GM12878 (cell line): ENCODE measurements around the gene STX1B. TPM values are rescaled to one million over a fixed set of nuclear protein-coding genes. Genes with fewer than 3 reads are reported as not detected.

Experiments used
- ATAC-seq: fragments of 200-7000 bp; cut with Tn5 transposase; 3 replicates; pipeline ENCODE4 v1.9.1; 2020; ENCODE audit warnings: mild to moderate bottlenecking, moderate library complexity
- BruUV-seq: library from RNA; stranded (reverse); fragments of 400-500 nt; replicated peaks from 2 replicates; lab custom pipeline; 2021; lab: Mats Ljungman, UMichigan
- CTCF ChIA-PET: fragments of 300-600 bp; sonication (Branson Sonifier 250); formaldehyde crosslinking; extraction: SDS; loops from one replicate; lab custom pipeline; 2021; ENCODE audit warnings: inconsistent platforms; lab: Yijun Ruan, JAX
- POLR2A ChIA-PET: fragments of 350-600 bp; formaldehyde crosslinking; extraction: SDS; loops from one replicate; lab custom pipeline; 2021; ENCODE audit warnings: inconsistent platforms; lab: Charles Lee
- RAD21 ChIA-PET: fragments of 300-600 bp; sonication (Branson Sonifier 250); formaldehyde crosslinking; loops from one replicate; lab custom pipeline; 2023; ENCODE audit warnings: antibody characterized with exemption; ENCODE audit not compliant: unreplicated experiment; lab: Charles Lee
- SMC1A ChIA-PET: fragments of 300-600 bp; sonication (Branson Sonifier 250); formaldehyde crosslinking; loops from one replicate; lab custom pipeline; 2023; ENCODE audit not compliant: unreplicated experiment, uncharacterized antibody; lab: Charles Lee
- DNase-seq: peaks from one replicate; pipeline ENCODE4 v3.0.0-alpha.2; 2011; ENCODE audit warnings: low read depth, low spot score
- FAIRE-seq: peaks from 3 replicates; lab custom pipeline; 2011; peaks lifted over from hg19 to GRCh38; lab: Jason Lieb, UNC
- H2AFZ ChIP-seq: 2 replicates; pipeline ENCODE4 v1.6.0; 2011; ENCODE audit warnings: low read depth, low read length, control low read depth; ENCODE audit not compliant: control insufficient read depth
- H3K27ac ChIP-seq: 2 replicates; pipeline ENCODE4 v1.5.1; 2011; ENCODE audit warnings: control low read depth; ENCODE audit not compliant: control insufficient read depth, insufficient read depth
- H3K27me3 ChIP-seq, 2 experiments: replicated peaks in 1 of 2; 2 replicates each; pipeline versions ENCODE4 v1.6.0 to v1.6.1; 2011; ENCODE audit warnings: low read length in 1 of 2; ENCODE audit not compliant: control insufficient read depth in 2 of 2, insufficient read depth in 2 of 2
- H3K36me3 ChIP-seq, 2 experiments: 2 replicates each; pipeline ENCODE4 v1.5.1; 2011; ENCODE audit warnings: low read length in 1 of 2; ENCODE audit not compliant: control insufficient read depth in 2 of 2, insufficient read depth in 2 of 2
- H3K4me1 ChIP-seq: 2 replicates; pipeline ENCODE4 v1.6.1; 2011; ENCODE audit warnings: mild to moderate bottlenecking, low read length, moderate library complexity, mixed read lengths; ENCODE audit not compliant: control insufficient read depth, insufficient read depth
- H3K4me2 ChIP-seq: 2 replicates; pipeline ENCODE4 v1.6.0; 2011; ENCODE audit warnings: control low read depth; ENCODE audit not compliant: control insufficient read depth, insufficient read depth
- H3K4me3 ChIP-seq: fragments of 200-600 bp; sonication (generic); 2 replicates; pipeline ENCODE4 v1.5.1; 2016
- H3K79me2 ChIP-seq: 2 replicates; pipeline ENCODE4 v1.6.0; 2011; ENCODE audit warnings: low read length; ENCODE audit not compliant: control insufficient read depth, insufficient read depth
- H3K9ac ChIP-seq: 2 replicates; pipeline ENCODE4 v1.8.0; 2011; ENCODE audit warnings: low read length, control low read depth, mixed read lengths; ENCODE audit not compliant: control insufficient read depth, insufficient read depth
- H3K9me3 ChIP-seq: replicated peaks from 3 replicates; pipeline ENCODE4 v1.5.1; 2011; ENCODE audit warnings: mild to moderate bottlenecking, low read length; ENCODE audit not compliant: control insufficient read depth, insufficient read depth
- H4K20me1 ChIP-seq: 2 replicates; pipeline ENCODE4 v1.6.0; 2011; ENCODE audit not compliant: control insufficient read depth, insufficient read depth
- CBX3 ChIP-seq: fragments of 200-600 bp; sonication (generic); IDR thresholded peaks from 2 replicates; pipeline ENCODE4 v1.6.1; 2016; ENCODE audit warnings: low read depth, borderline replicate concordance
- CHD4 ChIP-seq: fragments of 200-600 bp; sonication (generic); IDR thresholded peaks from 2 replicates; pipeline ENCODE4 v1.6.1; 2016; ENCODE audit warnings: mild to moderate bottlenecking
- CREM ChIP-seq: IDR thresholded peaks from 2 replicates; pipeline ENCODE4 v1.6.1; 2014; ENCODE audit warnings: antibody characterized with exemption, low read depth
- CTCF ChIP-seq, 3 experiments: IDR thresholded peaks in 2 of 3; conservative IDR thresholded peaks in 1 of 3; 2 replicates each; pipeline ENCODE4 v1.5.1; 2011; ENCODE audit warnings: low read depth in 3 of 3, low read length in 3 of 3, mild to moderate bottlenecking in 3 of 3, control low read depth in 2 of 3, moderate library complexity in 2 of 3, inconsistent platforms in 1 of 3, mixed read lengths in 1 of 3; ENCODE audit not compliant: control insufficient read depth in 2 of 3, insufficient read depth in 1 of 3; ENCODE audit errors: extremely low read depth in 1 of 3
- FOXK2 ChIP-seq: fragments of 450-650 bp; IDR thresholded peaks from 2 replicates; pipeline ENCODE4 v1.6.1; 2017; ENCODE audit warnings: mild to moderate bottlenecking, moderate library complexity
- NR2C2 ChIP-seq: IDR thresholded peaks from 2 replicates; pipeline ENCODE4 v1.6.1; 2011; ENCODE audit warnings: borderline replicate concordance, low read depth; ENCODE audit not compliant: control insufficient read depth, insufficient read length
- NRF1 ChIP-seq: conservative IDR thresholded peaks from 2 replicates; pipeline ENCODE4 v1.6.1; 2011; ENCODE audit warnings: mild to moderate bottlenecking, low read depth, low read length, improper control_type of control experiment
- POLR2A ChIP-seq: IDR thresholded peaks from 2 replicates; pipeline ENCODE4 v1.6.1; 2011; ENCODE audit warnings: low read depth, mild to moderate bottlenecking, low read length
- RAD51 ChIP-seq: fragments of 450-650 bp; IDR thresholded peaks from 2 replicates; pipeline ENCODE4 v1.6.1; 2016; ENCODE audit warnings: moderate library complexity, mild to moderate bottlenecking, inconsistent platforms
- SIN3A ChIP-seq: IDR thresholded peaks from 2 replicates; pipeline ENCODE4 v1.6.1; 2012; ENCODE audit warnings: low read depth, low read length, improper control_type of control experiment
- SKIL ChIP-seq: fragments of 450-650 bp; IDR thresholded peaks from 2 replicates; pipeline ENCODE4 v1.6.1; 2017; ENCODE audit warnings: mild to moderate bottlenecking, low read depth, inconsistent platforms; ENCODE audit not compliant: poor library complexity, severe bottlenecking
- SMAD1 ChIP-seq: fragments of 450-650 bp; IDR thresholded peaks from 2 replicates; pipeline ENCODE4 v1.6.1; 2018; ENCODE audit warnings: mild to moderate bottlenecking, low read depth; ENCODE audit not compliant: partially characterized antibody
- TBL1XR1 ChIP-seq: IDR thresholded peaks from 2 replicates; pipeline ENCODE4 v1.6.1; 2012; ENCODE audit warnings: low read depth, low read length, improper control_type of control experiment
- TCF12 ChIP-seq: IDR thresholded peaks from 2 replicates; pipeline ENCODE4 v1.6.1; 2011; ENCODE audit warnings: low read depth, mild to moderate bottlenecking, low read length
- YBX1 ChIP-seq: fragments of 450-650 bp; IDR thresholded peaks from 2 replicates; pipeline ENCODE4 v1.6.1; 2016; ENCODE audit warnings: antibody characterized with exemption
- ZBED1 ChIP-seq: IDR thresholded peaks from 2 replicates; pipeline ENCODE4 v1.6.1; 2016; ENCODE audit warnings: borderline replicate concordance
- ZNF217 ChIP-seq: fragments of 450-650 bp; IDR thresholded peaks from 2 replicates; pipeline ENCODE4 v1.6.1; 2017; ENCODE audit warnings: antibody characterized with exemption, mild to moderate bottlenecking
- WGBS: methylation state at CpG from one replicate; pipeline ENCODE4 v1.1.6; 2016; ENCODE audit warnings: low lambda C conversion rate; ENCODE audit not compliant: insufficient replicate concordance, insufficient coverage; ENCODE audit errors: missing lambda C conversion rate; 5-methylcytosine and 5-hydroxymethylcytosine counted together
- in situ Hi-C: fragments of 300-500 bp; cut with MboI; formaldehyde crosslinking; loops from 9 replicates; pipeline ENCODE4 v1.14.3; 2018; ENCODE audit warnings: mixed read lengths
- intact Hi-C: fragments of 100-400 bp; cut with micrococcal nuclease; formaldehyde crosslinking; loops from one replicate; pipeline ENCODE4 v1.14.2; 2022; ENCODE audit not compliant: unreplicated experiment
- polyA plus RNA-seq, 11 experiments: library from polyadenylated mRNA; depleted of rRNA in 4 of 11; unstranded in 6 of 11; stranded (reverse) in 5 of 11; fragments of >200 nt; fragmentation: Nextera tagmentation in 4 of 11; fragmentation: Illumina TruSeq in 1 of 11; extraction: Ambion mirVana in 4 of 11; extraction: Trizol in 1 of 11; gene quantifications; 1 replicate in 1 of 11; 2 replicates in 10 of 11; pipeline versions ENCODE4 v1.2.1 to v1.2.3, GENCODE V29; 2011 to 2016; ENCODE audit warnings: inconsistent platforms in 2 of 11, missing spikeins in 2 of 11, low read depth in 1 of 11
- total RNA-seq, 4 experiments: library from RNA; depleted of rRNA in 3 of 4; stranded (reverse); fragments of >200 nt in 3 of 4; fragmentation: Illumina TruSeq in 1 of 4; extraction: Trizol in 1 of 4; gene quantifications; 2 replicates each; pipeline versions ENCODE4 v1.2.1 to v1.2.3, GENCODE V29; 2013 to 2021

Gene STX1B
- total and polyA plus RNA-seq, 10 of the 15 experiments (the other 5 are each of a cell fraction or from before 2014, with no cell fraction given): 0.22 to 2.5 (median 1.1) TPM

GRCh38 chr16:31004658-31005057 is 5.8 kb downstream of the STX1B start:
- ChIA-PET SMC1A (no interaction called here), CTCF (interaction anchor here (0.7 kb wide), 1 partner anchor 406 kb away, joined by 3 read pairs; no protein-coding TSS in a partner anchor), POLR2A (no interaction called here)
- Histone ChIP-seq H3K9ac (no peak overlapping the region), H4K20me1 (no peaks in the 10 kb centered on the region), H3K27ac (no peak overlapping the region)
- TF ChIP-seq TCF12 (no peak), ZBED1 (no peak), CHD4 (no peak), NR2C2 (no peak), CREM (no peak)
- TF ChIP-seq, all 136 proteins: peak for 0
- H3K4me3 ChIP-seq: no peak overlapping the region
- H3K9me3 ChIP-seq: no peaks in the 10 kb centered on the region
- DNase-seq (no peak), ATAC-seq (no peak), FAIRE-seq (no peak)
- no peaks in the 10 kb centered on the region for H3K36me3 ChIP-seq
- H2AFZ ChIP-seq: no peak overlapping the region
- H3K27me3 ChIP-seq: peaks cover 0 to 5% of the 10 kb centered on the region in 2 experiments; a peak in 3 of 4 replicates
- no TSS peak for BruUV-seq
- H3K4me1 ChIP-seq: no peaks in the 10 kb centered on the region
- no peak overlapping the region for H3K4me2 ChIP-seq
- intact Hi-C loops: no loop called here
- in situ Hi-C loops: no loop called here
- no peaks in the 10 kb centered on the region for H3K79me2 ChIP-seq
- 0% methylated on average over 2 of the region's 2 CpGs for WGBS
- RAD21 ChIA-PET: no interaction called here

- no peak overlapping the region for H3K9ac ChIP-seq
- no peak overlapping the region for H3K4me3 ChIP-seq
- H3K36me3 ChIP-seq: no peaks in the 10 kb centered on the region
- no peaks in the 10 kb centered on the region for H3K79me2 ChIP-seq
- H3K27ac ChIP-seq: no peak overlapping the region
- ChIA-PET POLR2A (no interaction called here), SMC1A (interaction anchor here (0.6 kb wide), 1 partner anchor 41 kb away, joined by 3 read pairs; no protein-coding TSS in a partner anchor), RAD21 (no interaction called here), CTCF (interaction anchor here (0.7 kb wide), 2 partner anchors 113 to 405 kb away, joined by 3 read pairs; no protein-coding TSS in a partner anchor)
- no peak for ATAC-seq
- no peak overlapping the region for H3K4me2 ChIP-seq
- no peak for TF ChIP-seq YBX1
- TF ChIP-seq TBL1XR1: no peak
- no peak for TF ChIP-seq NRF1
- no peak for TF ChIP-seq RAD51
- TF ChIP-seq CBX3: no peak
- TF ChIP-seq POLR2A: no peak
- TF ChIP-seq SIN3A: no peak
- no peak for TF ChIP-seq FOXK2
- TF ChIP-seq ZNF217: no peak
- no peak for TF ChIP-seq SMAD1
- TF ChIP-seq CTCF (IDR thresholded peaks at IDR 0.05 in 2 of 3, conservative IDR thresholded peaks at IDR 0.05 in 1 of 3; ENCODE audit: control insufficient read depth in 2 of 3, extremely low read depth in 1 of 3, insufficient read depth in 1 of 3, low read depth in 3 of 3, low read length in 3 of 3): no peak
- TF ChIP-seq SKIL: no peak
- H2AFZ ChIP-seq: no peak overlapping the region
- 44% methylated on average over 6 of the region's 6 CpGs for WGBS
- BruUV-seq: no TSS peak
- H4K20me1 ChIP-seq: no peaks in the 10 kb centered on the region
- no peaks in the 10 kb centered on the region for H3K4me1 ChIP-seq
- in situ Hi-C loops (no loop called here), intact Hi-C loops (no loop called here)
- no peak for DNase-seq
- no peaks in the 10 kb centered on the region for H3K9me3 ChIP-seq
- H3K27me3 ChIP-seq: no peaks in the 10 kb centered on the region; a peak in 1 of 4 replicates
- FAIRE-seq: no peak
These were observed 6.7 kb downstream of the STX1B start for GRCh38 chr16:31003744-31004143.
